ENCODE results near the gene SERPINI1. TPM values are rescaled to one million over a fixed set of nuclear protein-coding genes. Genes with fewer than 3 reads are reported as not detected.

Gene SERPINI1
- total RNA-seq, 4 donors from 2014 or later = 0.70 to 2.7 (median 2.2) TPM

DNA sequence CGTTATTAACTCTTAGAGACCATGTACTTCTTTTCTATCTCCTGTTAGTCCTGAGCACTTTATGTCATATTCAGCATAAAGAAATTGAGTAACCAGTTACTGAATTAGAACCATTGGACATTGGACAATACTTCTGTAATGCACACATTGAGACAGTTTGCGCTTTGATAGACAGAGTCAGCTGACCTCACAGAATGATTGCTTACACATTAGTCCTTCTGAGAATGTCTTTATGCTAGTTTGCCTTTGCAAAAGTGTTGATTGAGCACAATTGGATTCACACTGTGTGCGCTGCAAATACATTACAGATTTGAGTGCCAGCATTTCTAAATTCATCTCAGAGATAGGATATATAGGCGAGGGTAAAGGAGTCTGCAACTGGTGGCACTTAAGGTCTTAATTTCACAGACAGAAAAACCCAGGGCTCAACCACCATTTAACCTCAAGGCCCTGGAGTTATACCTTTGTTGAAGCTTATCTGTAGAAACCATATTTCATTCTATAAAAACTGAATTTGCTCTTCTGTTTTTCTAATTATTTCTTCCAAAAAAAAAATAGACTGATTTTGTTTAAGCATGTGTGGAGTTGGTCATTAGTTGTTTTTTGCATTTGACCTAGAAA is 3.8 kb downstream of the SERPINI1 start:
- H3K27ac ChIP-seq = no peak overlapping the region
- no peaks in the 10 kb centered on the region for H3K9me3 ChIP-seq
- intact Hi-C loops (cut with DNase I; ENCODE audit: low total_unique reads) (no loop called here), in situ Hi-C loops (cut with MboI; ENCODE audit: low sequenced_read_pairs in 4 of 4) (no loop called here)
- peaks cover 9% of the 10 kb centered on the region in 2 donors for H3K4me1 ChIP-seq
- ATAC-seq (no peak), DNase-seq (no peak)
- no peak overlapping the region for H3K4me3 ChIP-seq
- no peaks in the 10 kb centered on the region for H3K27me3 ChIP-seq
- TF ChIP-seq, protein P1, sequence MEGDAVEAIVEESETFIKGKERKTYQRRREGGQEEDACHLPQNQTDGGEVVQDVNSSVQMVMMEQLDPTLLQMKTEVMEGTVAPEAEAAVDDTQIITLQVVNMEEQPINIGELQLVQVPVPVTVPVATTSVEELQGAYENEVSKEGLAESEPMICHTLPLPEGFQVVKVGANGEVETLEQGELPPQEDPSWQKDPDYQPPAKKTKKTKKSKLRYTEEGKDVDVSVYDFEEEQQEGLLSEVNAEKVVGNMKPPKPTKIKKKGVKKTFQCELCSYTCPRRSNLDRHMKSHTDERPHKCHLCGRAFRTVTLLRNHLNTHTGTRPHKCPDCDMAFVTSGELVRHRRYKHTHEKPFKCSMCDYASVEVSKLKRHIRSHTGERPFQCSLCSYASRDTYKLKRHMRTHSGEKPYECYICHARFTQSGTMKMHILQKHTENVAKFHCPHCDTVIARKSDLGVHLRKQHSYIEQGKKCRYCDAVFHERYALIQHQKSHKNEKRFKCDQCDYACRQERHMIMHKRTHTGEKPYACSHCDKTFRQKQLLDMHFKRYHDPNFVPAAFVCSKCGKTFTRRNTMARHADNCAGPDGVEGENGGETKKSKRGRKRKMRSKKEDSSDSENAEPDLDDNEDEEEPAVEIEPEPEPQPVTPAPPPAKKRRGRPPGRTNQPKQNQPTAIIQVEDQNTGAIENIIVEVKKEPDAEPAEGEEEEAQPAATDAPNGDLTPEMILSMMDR (IDR thresholded peaks at IDR 0.05 in 4 of 5, conservative IDR thresholded peaks at IDR 0.05 in 1 of 5) = no peak
- no peak for TF ChIP-seq POLR2A (IDR thresholded peaks at IDR 0.05)
- no peaks in the 10 kb centered on the region for H3K36me3 ChIP-seq

- DNase-seq (no peak), ATAC-seq (no peak)
- H3K4me1 ChIP-seq = peaks cover 5 to 6% of the 10 kb centered on the region in 2 donors
- TF ChIP-seq, protein P1 (IDR thresholded peaks at IDR 0.05 in 4 of 5, conservative IDR thresholded peaks at IDR 0.05 in 1 of 5) = no peak
- TF ChIP-seq POLR2A (IDR thresholded peaks at IDR 0.05) = no peak
- no peaks in the 10 kb centered on the region for H3K27me3 ChIP-seq
- intact Hi-C loops (cut with DNase I; ENCODE audit: low total_unique reads) (no loop called here), in situ Hi-C loops (cut with MboI; ENCODE audit: low sequenced_read_pairs in 4 of 4) (no loop called here)
- H3K36me3 ChIP-seq = no peaks in the 10 kb centered on the region
- no peak overlapping the region for H3K4me3 ChIP-seq
- H3K27ac ChIP-seq = no peak overlapping the region
- H3K9me3 ChIP-seq = no peaks in the 10 kb centered on the region
Measured at GRCh38 chr3:167740961-167741587, 5.6 kb downstream of the SERPINI1 start.

DNA sequence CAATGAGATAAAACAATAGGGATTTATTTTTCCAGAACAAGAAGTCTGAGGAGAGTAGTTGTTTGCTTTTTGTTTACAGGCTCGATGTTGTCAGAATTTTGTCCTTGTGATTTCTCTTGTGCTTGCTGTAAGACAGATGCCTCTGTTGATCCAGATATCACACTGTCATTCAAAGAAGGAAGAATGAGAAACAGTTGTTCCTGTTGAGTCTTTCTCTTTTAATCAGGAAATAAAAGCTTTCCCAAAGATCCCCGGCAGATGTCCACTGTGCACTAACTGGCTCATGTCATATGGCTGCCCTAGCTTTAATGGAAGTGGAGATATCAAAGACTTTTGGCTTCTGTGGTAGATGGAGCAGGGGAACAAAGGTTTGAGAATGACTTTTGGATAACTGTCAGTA is 6.8 kb downstream of the SERPINI1 start:
- TF ChIP-seq, protein P1 (IDR thresholded peaks at IDR 0.05 in 4 of 5, conservative IDR thresholded peaks at IDR 0.05 in 1 of 5) = no peak
- no peak for TF ChIP-seq POLR2A (IDR thresholded peaks at IDR 0.05)
- intact Hi-C loops (cut with DNase I; ENCODE audit: low total_unique reads) = no loop called here
- no peak for ATAC-seq

GRCh38 chr3:167743799-167744198 is 8.3 kb downstream of the SERPINI1 start:
- no peak overlapping the region for H3K4me3 ChIP-seq
- H3K36me3 ChIP-seq = no peaks in the 10 kb centered on the region
- no peaks in the 10 kb centered on the region for H3K27me3 ChIP-seq
- H3K9me3 ChIP-seq = no peaks in the 10 kb centered on the region
- DNase-seq (no peak), ATAC-seq (no peak)
- intact Hi-C loops (cut with DNase I; ENCODE audit: low total_unique reads) = no loop called here
- no peak for TF ChIP-seq POLR2A (IDR thresholded peaks at IDR 0.05)
- TF ChIP-seq, protein P1 (IDR thresholded peaks at IDR 0.05 in 4 of 5, conservative IDR thresholded peaks at IDR 0.05 in 1 of 5) = no peak
- H3K4me1 ChIP-seq = no peaks in the 10 kb centered on the region
- in situ Hi-C loops (cut with MboI; ENCODE audit: low sequenced_read_pairs in 4 of 4) = no loop called here
- H3K27ac ChIP-seq = no peak overlapping the region

More for the DNA sequence above, 6.8 kb downstream of the SERPINI1 start:
- H3K4me1 ChIP-seq = no peaks in the 10 kb centered on the region
- no peak overlapping the region for H3K27ac ChIP-seq
- in situ Hi-C loops (cut with MboI; ENCODE audit: low sequenced_read_pairs in 4 of 4) = no loop called here
- no peak overlapping the region for H3K4me3 ChIP-seq
- no peaks in the 10 kb centered on the region for H3K9me3 ChIP-seq
- no peaks in the 10 kb centered on the region for H3K36me3 ChIP-seq
- no peaks in the 10 kb centered on the region for H3K27me3 ChIP-seq
- no peak for DNase-seq

All from gastrocnemius medialis (tissue), 4 donors.